ENCODE results near the gene DEXI. TPM values are rescaled to one million over a fixed set of nuclear protein-coding genes. Genes with fewer than 3 reads are reported as not detected.

The DEXI gene
- total RNA-seq, 1 donor from 2014 or later: 35.8 TPM

- H3K36me3 Mint-ChIP-seq (ENCODE audit: unreplicated experiment): peaks cover 2% of the 10 kb centered on the region
- no peak overlapping the region for H3K27ac Mint-ChIP-seq (ENCODE audit: unreplicated experiment)
- H3K4me1 Mint-ChIP-seq (ENCODE audit: unreplicated experiment): peaks cover 26% of the 10 kb centered on the region
- no peak for TF ChIP-seq CTCF (IDR thresholded peaks at IDR 0.05)
- H3K27me3 Mint-ChIP-seq (ENCODE audit: unreplicated experiment): no peaks in the 10 kb centered on the region
- no peak overlapping the region for H3K4me3 Mint-ChIP-seq (ENCODE audit: unreplicated experiment)
- no peak for DNase-seq (ENCODE audit: extremely low spot score, unreplicated experiment)
- no peaks in the 10 kb centered on the region for H3K9me3 Mint-ChIP-seq (ENCODE audit: unreplicated experiment)
Observed at GRCh38 chr16:10954903-10955302, 12.6 kb upstream of the DEXI start.

- no peak for DNase-seq (ENCODE audit: extremely low spot score, unreplicated experiment)
- no peak overlapping the region for H3K27ac Mint-ChIP-seq (ENCODE audit: unreplicated experiment)
Observed at GRCh38 chr16:10951026-10951425, 8.8 kb upstream of the DEXI start.

GRCh38 chr16:10950393-10950792, 8.1 kb upstream of the DEXI start:
- Mint-ChIP-seq H3K36me3 (ENCODE audit: unreplicated experiment) (no peaks in the 10 kb centered on the region), H3K4me1 (ENCODE audit: unreplicated experiment) (peaks cover 43% of the 10 kb centered on the region), H3K9me3 (ENCODE audit: unreplicated experiment) (no peaks in the 10 kb centered on the region), H3K4me3 (ENCODE audit: unreplicated experiment) (no peak overlapping the region), H3K27me3 (ENCODE audit: unreplicated experiment) (no peaks in the 10 kb centered on the region), H3K27ac (ENCODE audit: unreplicated experiment) (no peak overlapping the region)
- TF ChIP-seq CTCF (IDR thresholded peaks at IDR 0.05): no peak
- no peak for DNase-seq (ENCODE audit: extremely low spot score, unreplicated experiment)

More at GRCh38 chr16:10951026-10951425, 8.8 kb upstream of the DEXI start:
- Mint-ChIP-seq H3K36me3 (ENCODE audit: unreplicated experiment) (no peaks in the 10 kb centered on the region), H3K4me3 (ENCODE audit: unreplicated experiment) (no peak overlapping the region), H3K9me3 (ENCODE audit: unreplicated experiment) (no peaks in the 10 kb centered on the region), H3K4me1 (ENCODE audit: unreplicated experiment) (peaks cover 38% of the 10 kb centered on the region), H3K27me3 (ENCODE audit: unreplicated experiment) (no peaks in the 10 kb centered on the region)
- no peak for TF ChIP-seq CTCF (IDR thresholded peaks at IDR 0.05)

- Mint-ChIP-seq H3K4me3 (ENCODE audit: unreplicated experiment) (no peak overlapping the region), H3K27me3 (ENCODE audit: unreplicated experiment) (no peaks in the 10 kb centered on the region), H3K27ac (ENCODE audit: unreplicated experiment) (no peak overlapping the region), H3K36me3 (ENCODE audit: unreplicated experiment) (no peaks in the 10 kb centered on the region), H3K4me1 (ENCODE audit: unreplicated experiment) (peaks cover 47% of the 10 kb centered on the region), H3K9me3 (ENCODE audit: unreplicated experiment) (no peaks in the 10 kb centered on the region)
- TF ChIP-seq CTCF (IDR thresholded peaks at IDR 0.05): no peak
- no peak for DNase-seq (ENCODE audit: extremely low spot score, unreplicated experiment)
Observed at GRCh38 chr16:10949424-10949970, 7.2 kb upstream of the DEXI start.

GRCh38 chr16:10947211-10947787, 5.0 kb upstream of the DEXI start:
- no peaks in the 10 kb centered on the region for H3K27me3 Mint-ChIP-seq (ENCODE audit: unreplicated experiment)
- no peak overlapping the region for H3K4me3 Mint-ChIP-seq (ENCODE audit: unreplicated experiment)
- DNase-seq (ENCODE audit: extremely low spot score, unreplicated experiment): no peak
- H3K9me3 Mint-ChIP-seq (ENCODE audit: unreplicated experiment): no peaks in the 10 kb centered on the region
- no peak overlapping the region for H3K27ac Mint-ChIP-seq (ENCODE audit: unreplicated experiment)
- no peak for TF ChIP-seq CTCF (IDR thresholded peaks at IDR 0.05)
- H3K4me1 Mint-ChIP-seq (ENCODE audit: unreplicated experiment): peaks cover 53% of the 10 kb centered on the region
- no peaks in the 10 kb centered on the region for H3K36me3 Mint-ChIP-seq (ENCODE audit: unreplicated experiment)
